Activated CD8-positive, alpha-beta memory T cell treated with anti-CD3 and anti-CD28 coated beads for 48 hours (primary cell): Measurements from ENCODE around the gene FGF12.

Experiments
- DNase-seq, 3 experiments: peaks; one replicate each; pipeline ENCODE4 v3.0.0-alpha.2; 2020; ENCODE audit warnings: low read depth in 2 of 3, low spot score in 2 of 3

Gene FGF12

GRCh38 chr3:192207239-192207638 lies 520.1 kb downstream of the FGF12 start:
- DNase-seq: no peak

- no peak for DNase-seq
These were observed 533.3 kb downstream of the FGF12 start for GRCh38 chr3:192194085-192194484.

- peak in 1 of 3 experiments; percentile 5 for DNase-seq
These were observed 539.0 kb downstream of the FGF12 start for GRCh38 chr3:192188218-192188835.

- DNase-seq: no peak
These were observed 539.8 kb downstream of the FGF12 start for GRCh38 chr3:192187485-192188051.

- DNase-seq: no peak
These were observed 540.8 kb downstream of the FGF12 start for GRCh38 chr3:192186498-192186897.

GRCh38 chr3:192186045-192186444 lies 541.3 kb downstream of the FGF12 start:
- no peak for DNase-seq

- DNase-seq: no peak
These were observed 544.2 kb downstream of the FGF12 start for GRCh38 chr3:192183109-192183508.

- no peak for DNase-seq
These were observed 546.2 kb downstream of the FGF12 start for GRCh38 chr3:192181151-192181550.

GRCh38 chr3:192177383-192177782 lies 550.0 kb downstream of the FGF12 start:
- no peak for DNase-seq

- no peak for DNase-seq
These were observed 553.1 kb downstream of the FGF12 start for GRCh38 chr3:192174283-192174682.

GRCh38 chr3:192171213-192171612 lies 556.1 kb downstream of the FGF12 start:
- DNase-seq: no peak

- DNase-seq: no peak
These were observed 556.7 kb downstream of the FGF12 start for GRCh38 chr3:192170659-192171058.

GRCh38 chr3:192170031-192170430 lies 557.3 kb downstream of the FGF12 start:
- no peak for DNase-seq

- DNase-seq: no peak
These were observed 557.9 kb downstream of the FGF12 start for GRCh38 chr3:192169332-192169915.

GRCh38 chr3:192168202-192168601 lies 559.1 kb downstream of the FGF12 start:
- DNase-seq: no peak

- no peak for DNase-seq
These were observed 561.8 kb downstream of the FGF12 start for GRCh38 chr3:192165552-192165951.

GRCh38 chr3:192161661-192162060 lies 565.7 kb downstream of the FGF12 start:
- no peak for DNase-seq

- DNase-seq: no peak
These were observed 571.0 kb downstream of the FGF12 start for GRCh38 chr3:192156382-192156781.

GRCh38 chr3:192155194-192155593 lies 572.1 kb downstream of the FGF12 start:
- DNase-seq: no peak

- DNase-seq: no peak
These were observed 594.1 kb downstream of the FGF12 start for GRCh38 chr3:192133271-192133670.

GRCh38 chr3:192130534-192131132 lies 596.7 kb downstream of the FGF12 start:
- no peak for DNase-seq

- no peak for DNase-seq
These were observed 597.8 kb downstream of the FGF12 start for GRCh38 chr3:192129586-192129985.
